ENCODE measurements around the gene PCA3.

Gene PCA3

DNA sequence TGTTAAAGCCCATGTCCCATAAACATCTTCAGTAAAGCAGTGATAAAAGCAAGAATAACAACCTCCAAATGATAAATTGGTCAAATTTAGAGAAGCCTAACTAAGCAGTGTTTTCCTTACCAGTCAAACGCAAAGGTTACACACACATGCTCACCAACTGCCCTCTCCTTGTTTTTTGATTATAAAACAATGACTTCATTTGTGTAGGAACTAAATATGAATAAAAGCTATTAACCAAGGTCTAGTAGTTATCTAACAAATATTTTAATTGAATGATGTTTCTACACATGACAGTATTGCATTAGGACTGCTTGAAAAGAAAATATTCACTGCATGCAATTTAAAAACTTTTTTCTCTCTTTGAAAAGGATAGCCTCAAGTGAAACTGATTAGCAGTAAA, 36.7 kb downstream of the PCA3 start:
- peak overlapping the region; percentile 98 for H3K27ac ChIP-seq

DNA sequence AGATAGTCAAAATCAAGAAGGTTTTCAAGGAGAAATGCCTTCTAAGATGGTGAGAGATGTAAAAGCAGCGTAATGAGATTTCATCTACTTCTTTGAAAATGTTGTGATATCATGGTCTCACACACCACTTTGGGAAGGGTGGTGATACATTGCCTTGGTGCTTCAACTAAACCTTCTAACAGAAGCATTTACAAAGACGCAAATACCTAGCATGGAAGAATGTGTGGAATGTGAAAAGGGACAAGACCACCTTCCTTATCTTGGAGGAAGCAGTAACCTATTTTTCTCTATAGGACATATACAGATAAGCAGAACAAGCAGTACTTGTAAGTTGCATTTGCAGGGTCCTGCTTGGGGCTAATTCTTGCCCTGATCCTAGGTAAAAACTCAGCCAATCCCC, 38.8 kb downstream of the PCA3 start:
- peak overlapping the region; percentile 98 for H3K27ac ChIP-seq
- TF ChIP-seq, protein P1, sequence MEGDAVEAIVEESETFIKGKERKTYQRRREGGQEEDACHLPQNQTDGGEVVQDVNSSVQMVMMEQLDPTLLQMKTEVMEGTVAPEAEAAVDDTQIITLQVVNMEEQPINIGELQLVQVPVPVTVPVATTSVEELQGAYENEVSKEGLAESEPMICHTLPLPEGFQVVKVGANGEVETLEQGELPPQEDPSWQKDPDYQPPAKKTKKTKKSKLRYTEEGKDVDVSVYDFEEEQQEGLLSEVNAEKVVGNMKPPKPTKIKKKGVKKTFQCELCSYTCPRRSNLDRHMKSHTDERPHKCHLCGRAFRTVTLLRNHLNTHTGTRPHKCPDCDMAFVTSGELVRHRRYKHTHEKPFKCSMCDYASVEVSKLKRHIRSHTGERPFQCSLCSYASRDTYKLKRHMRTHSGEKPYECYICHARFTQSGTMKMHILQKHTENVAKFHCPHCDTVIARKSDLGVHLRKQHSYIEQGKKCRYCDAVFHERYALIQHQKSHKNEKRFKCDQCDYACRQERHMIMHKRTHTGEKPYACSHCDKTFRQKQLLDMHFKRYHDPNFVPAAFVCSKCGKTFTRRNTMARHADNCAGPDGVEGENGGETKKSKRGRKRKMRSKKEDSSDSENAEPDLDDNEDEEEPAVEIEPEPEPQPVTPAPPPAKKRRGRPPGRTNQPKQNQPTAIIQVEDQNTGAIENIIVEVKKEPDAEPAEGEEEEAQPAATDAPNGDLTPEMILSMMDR (conservative IDR thresholded peaks at IDR 0.05) = no peak

More for the DNA sequence above, 36.7 kb downstream of the PCA3 start:
- TF ChIP-seq, protein P1 (conservative IDR thresholded peaks at IDR 0.05) = no peak

DNA sequence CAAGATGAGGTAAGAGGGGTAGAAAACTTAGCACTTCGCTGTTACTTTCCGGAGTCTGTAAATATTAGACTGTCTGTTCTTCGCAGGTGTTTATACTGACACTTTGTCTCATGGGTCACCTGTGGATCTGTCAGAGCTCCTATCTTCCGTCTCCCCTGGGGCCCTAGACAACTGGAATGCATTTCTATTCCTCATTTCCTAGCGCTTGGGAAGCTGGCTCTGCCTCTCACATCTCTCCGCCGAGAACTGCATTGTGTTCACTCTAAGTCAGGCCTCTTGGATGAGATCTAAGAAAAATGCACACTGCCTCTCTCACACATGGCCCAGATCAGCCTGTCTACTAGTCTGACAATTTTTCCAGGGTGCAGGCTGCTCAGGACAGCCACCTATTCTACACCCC, 39.5 kb downstream of the PCA3 start:
- peak overlapping the region; percentile 98 for H3K27ac ChIP-seq
- TF ChIP-seq, protein P1 (conservative IDR thresholded peaks at IDR 0.05) = no peak

DNA sequence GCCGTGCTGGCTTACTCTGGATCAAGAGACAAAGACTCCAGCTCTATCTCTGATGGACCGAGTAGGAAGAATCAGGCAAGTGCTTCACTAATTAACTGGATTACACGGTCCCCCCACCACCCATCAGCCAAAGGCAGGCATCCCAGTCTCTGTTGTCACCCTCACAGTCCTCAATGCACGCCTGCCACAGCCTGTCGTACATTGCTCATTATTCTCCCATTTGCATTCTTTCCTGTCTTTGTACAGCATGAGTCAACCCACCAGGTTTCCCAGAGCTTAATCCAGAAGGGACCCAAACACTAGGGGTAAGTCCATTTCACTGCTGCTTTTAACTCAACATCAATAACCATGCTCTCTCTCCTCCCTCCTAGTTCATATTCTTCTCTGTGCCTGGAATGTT, 44.4 kb downstream of the PCA3 start:
- TF ChIP-seq, protein P1 (conservative IDR thresholded peaks at IDR 0.05) = no peak
- H3K27ac ChIP-seq = 0 out of 2 replicates have a peak overlapping the region, but pooled peaks have one; percentile 57

DNA sequence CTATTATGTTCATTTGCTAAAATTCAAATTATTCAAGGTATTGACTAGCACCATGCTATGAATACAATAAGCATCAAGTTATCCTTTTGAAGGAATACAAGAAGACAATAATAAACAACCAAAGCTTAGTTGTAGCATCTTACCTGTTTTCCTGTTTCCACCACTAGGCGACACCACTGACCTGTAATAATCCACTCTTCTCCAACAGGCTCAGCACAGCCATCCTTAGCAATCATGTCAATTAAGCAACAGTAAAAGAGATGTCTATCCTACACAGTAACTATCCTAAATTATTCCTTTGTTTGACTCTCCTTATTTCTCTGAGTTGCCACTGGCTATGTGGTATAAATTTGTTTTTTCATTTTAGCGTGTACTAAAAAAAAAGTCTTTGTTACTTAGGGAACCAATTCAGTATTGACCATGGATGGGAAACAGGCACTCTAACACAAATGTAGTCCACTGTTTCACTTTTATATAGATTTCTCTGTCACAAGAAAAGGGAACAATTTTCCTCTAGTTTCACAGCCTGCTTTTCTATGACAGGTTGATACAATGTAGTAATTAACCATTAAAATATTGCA, 46.2 kb downstream of the PCA3 start:
- H3K27ac ChIP-seq = peak overlapping the region; percentile 57
- TF ChIP-seq, protein P1 (conservative IDR thresholded peaks at IDR 0.05) = peak; percentile 85

DNA sequence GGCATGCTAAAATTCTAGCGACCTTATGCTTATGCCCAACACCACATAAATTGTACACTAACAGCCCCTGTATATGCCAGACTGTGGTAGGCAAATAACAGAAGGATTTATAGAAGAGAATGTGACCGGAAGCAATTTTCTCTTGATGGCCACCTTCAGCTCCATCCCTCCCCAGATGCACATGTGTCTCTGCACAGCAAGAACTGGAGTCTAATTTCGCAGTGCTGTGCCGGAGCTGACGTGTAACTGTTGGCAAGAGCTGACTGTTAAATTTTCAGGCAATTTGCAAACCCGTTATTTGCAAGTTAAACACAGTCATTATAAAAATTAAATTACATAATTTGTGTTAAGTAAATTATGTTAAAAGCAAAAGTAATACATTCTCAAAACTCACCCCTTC, 48.4 kb downstream of the PCA3 start:
- TF ChIP-seq, protein P1 (conservative IDR thresholded peaks at IDR 0.05) = no peak

DNA sequence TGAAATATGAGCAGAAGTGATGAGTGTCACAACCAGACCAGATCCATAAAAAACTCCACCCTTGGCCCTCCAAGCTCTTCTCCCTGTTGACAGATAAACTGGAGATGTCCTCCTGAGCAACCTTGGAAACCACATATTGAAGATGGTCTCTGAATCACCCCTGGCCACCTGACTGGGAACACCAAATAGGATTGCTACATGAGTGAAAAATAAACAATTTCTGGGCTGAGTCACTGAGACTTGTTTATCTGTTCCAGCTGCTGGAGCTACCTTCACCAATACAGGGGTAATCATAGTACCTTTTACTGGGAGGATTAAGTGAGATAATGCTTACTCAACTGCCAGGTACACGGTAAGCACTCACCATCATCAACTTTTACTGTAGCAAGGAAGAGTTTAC, 53.3 kb downstream of the PCA3 start:
- TF ChIP-seq, protein P1 (conservative IDR thresholded peaks at IDR 0.05) = no peak
- H3K27ac ChIP-seq = no peak overlapping the region

More for the DNA sequence above, 48.4 kb downstream of the PCA3 start:
- H3K27ac ChIP-seq = peak overlapping the region; percentile 57; the same call in 1 of the 2 replicates

All from VCaP (cell line).